Activated T-cell treated with anti-CD3 and anti-CD28 coated beads, Interleukin-2, amount 50 U/mL, for 24 hours (primary cell): ENCODE measurements around the gene TBCEL.

Source experiments
- DNase-seq: peaks from one replicate; pipeline ENCODE4 v3.0.0-alpha.2; 2020
- H3K27ac Mint-ChIP-seq: 2 replicates; pipeline ENCODE4 v1.8.0; 2020; ENCODE audit warnings: mild to moderate bottlenecking, mixed read lengths
- H3K27me3 Mint-ChIP-seq: 2 replicates; pipeline ENCODE4 v1.8.0; 2020; ENCODE audit warnings: mixed read lengths
- H3K36me3 Mint-ChIP-seq: 2 replicates; pipeline ENCODE4 v1.8.0; 2020; ENCODE audit warnings: low read depth, mixed read lengths
- H3K4me1 Mint-ChIP-seq: 2 replicates; pipeline ENCODE4 v1.8.0; 2020; ENCODE audit warnings: low read depth, mixed read lengths
- H3K4me3 Mint-ChIP-seq: 2 replicates; pipeline ENCODE4 v1.8.0; 2020; ENCODE audit warnings: mild to moderate bottlenecking, moderate library complexity, mixed read lengths
- H3K9me3 Mint-ChIP-seq: 2 replicates; pipeline ENCODE4 v1.8.0; 2020; ENCODE audit warnings: mixed read lengths

TBCEL gene

DNA sequence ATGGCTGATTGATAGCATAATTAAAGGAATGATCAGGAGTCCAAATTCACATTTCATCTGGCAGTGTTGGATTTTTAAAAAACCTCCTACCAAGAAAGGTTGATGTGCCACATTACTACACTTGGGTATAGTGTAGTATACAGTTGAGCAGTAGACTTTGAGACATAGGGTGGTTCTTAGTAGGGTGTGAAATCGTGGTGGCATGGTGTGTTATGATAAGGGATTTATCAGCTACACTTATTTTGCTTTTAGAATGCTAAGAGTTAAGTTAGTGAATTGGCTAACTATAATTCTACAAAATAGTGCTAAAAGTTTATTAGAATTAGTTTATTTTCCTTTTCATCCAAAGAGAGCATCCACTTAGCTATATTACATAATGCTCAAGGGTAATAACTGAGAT lies 13.1 kb downstream of the TBCEL start:
- no peaks in the 10 kb centered on the region for H3K9me3 Mint-ChIP-seq
- H3K36me3 Mint-ChIP-seq: no peaks in the 10 kb centered on the region
- H3K4me1 Mint-ChIP-seq: peaks cover 20% of the 10 kb centered on the region
- DNase-seq: no peak
- no peak overlapping the region for H3K27ac Mint-ChIP-seq
- H3K4me3 Mint-ChIP-seq: no peak overlapping the region
- H3K27me3 Mint-ChIP-seq: no peaks in the 10 kb centered on the region

DNA sequence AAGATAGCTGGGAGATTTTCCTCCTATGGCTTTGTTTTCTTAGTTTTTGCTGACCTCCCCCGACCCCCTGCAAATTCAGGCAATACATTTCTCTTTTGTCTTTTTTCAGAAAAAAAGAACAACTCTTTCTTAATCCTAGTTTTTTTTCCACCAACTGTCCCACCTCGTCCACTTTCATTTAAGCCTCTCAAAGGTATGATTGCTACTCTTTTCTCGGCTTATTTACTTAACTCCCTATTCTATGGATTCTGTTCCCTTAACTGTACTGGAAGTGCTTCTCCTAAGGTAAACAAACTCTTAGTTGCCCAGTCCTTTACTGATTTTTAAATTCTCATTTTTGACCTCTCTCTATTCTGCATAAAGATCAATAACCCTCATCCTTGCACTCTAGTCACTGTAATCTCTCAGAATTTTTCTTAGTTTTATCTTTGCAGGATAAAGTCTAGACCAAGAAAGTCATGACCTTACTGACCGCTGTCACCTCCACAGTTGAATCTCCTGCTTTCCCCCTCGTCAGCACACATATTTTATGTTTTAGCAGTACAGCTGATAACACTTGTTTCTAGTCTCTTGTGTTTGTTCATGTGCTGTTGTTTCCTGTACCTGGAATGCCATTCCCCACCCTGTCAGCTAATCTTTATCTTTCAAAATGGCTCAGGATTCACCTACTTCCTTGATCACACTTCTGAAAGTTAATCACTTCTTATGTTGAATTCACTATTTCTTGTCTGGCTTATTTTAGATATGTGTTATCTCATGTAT lies 14.9 kb downstream of the TBCEL start:
- no peaks in the 10 kb centered on the region for H3K36me3 Mint-ChIP-seq
- no peak overlapping the region for H3K27ac Mint-ChIP-seq
- H3K9me3 Mint-ChIP-seq: no peaks in the 10 kb centered on the region
- no peak for DNase-seq
- no peaks in the 10 kb centered on the region for H3K27me3 Mint-ChIP-seq
- no peak overlapping the region for H3K4me3 Mint-ChIP-seq
- H3K4me1 Mint-ChIP-seq: peaks cover 20% of the 10 kb centered on the region

DNA sequence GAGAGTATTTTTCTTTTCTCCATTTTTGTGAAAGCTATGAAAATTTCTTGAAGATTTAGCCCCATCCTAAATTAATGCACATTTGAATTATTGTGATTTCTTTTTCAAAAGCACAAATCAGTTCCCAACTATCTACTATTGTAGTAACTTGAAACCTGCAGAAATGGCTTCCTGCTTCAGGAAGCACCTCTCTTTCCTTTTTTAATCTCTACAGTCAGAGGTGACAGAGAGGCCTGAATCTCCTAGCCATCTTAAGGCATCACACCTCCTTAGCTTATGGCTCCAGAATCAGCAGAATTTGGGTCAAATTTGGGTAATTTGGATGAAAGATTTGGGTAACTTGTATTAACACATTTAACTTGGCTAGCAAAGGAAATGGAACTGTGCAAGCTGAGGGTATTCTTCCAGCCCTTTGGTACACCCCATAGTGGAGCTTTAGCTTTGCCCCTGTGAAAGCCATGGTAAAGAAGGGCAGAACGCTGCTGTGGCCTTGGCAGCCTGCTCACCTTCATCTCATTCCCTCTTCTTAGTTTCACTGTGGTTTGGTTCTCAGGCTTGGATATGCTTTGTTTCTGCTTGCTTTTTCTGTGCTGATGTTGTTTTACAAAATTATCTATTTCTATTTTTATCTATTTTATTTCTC lies 16.2 kb downstream of the TBCEL start:
- Mint-ChIP-seq H3K36me3 (no peaks in the 10 kb centered on the region), H3K4me1 (peaks cover 17% of the 10 kb centered on the region), H3K9me3 (no peaks in the 10 kb centered on the region), H3K4me3 (no peak overlapping the region), H3K27ac (no peak overlapping the region), H3K27me3 (no peaks in the 10 kb centered on the region)
- no peak for DNase-seq

DNA sequence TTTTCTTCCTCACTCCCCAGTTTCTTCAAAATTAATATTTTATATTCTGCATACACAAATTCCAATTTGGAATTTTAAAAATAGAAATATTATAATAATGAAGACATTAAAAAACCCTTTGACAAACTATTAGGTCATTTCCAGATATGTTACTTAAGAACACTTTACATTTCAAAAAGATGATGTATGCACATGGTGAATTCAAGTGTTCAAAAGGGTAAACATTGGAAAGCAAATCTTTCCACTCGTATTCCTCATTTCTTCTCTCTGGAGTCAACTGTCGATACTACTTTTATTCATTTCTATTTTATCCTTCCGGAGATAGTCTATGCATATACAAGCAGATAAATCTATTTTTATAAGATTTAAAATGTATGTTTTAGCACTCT lies 16.7 kb downstream of the TBCEL start:
- no peaks in the 10 kb centered on the region for H3K27me3 Mint-ChIP-seq
- no peak overlapping the region for H3K4me3 Mint-ChIP-seq
- peaks cover 3% of the 10 kb centered on the region for H3K36me3 Mint-ChIP-seq
- no peak overlapping the region for H3K27ac Mint-ChIP-seq
- no peaks in the 10 kb centered on the region for H3K9me3 Mint-ChIP-seq
- peaks cover 12% of the 10 kb centered on the region for H3K4me1 Mint-ChIP-seq
- no peak for DNase-seq

DNA sequence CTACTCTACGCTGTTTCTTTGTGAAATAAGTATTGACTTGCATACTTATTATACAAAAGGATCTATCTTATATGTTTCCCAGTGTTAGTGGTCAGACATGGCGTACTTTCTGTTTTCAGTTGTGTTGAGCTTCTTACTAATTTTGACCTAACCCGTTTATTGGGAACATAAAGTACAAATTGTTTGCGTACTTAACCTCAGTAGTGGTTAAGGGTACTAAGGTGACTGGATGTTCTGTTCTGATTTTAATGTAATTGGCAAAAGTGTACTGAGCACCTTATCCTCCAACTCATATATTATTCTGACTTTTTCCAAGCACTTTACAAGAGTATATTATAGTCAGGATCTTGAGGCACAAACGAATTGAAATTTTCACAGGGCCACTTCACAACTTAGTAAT lies 17.2 kb downstream of the TBCEL start:
- no peak overlapping the region for H3K4me3 Mint-ChIP-seq
- no peaks in the 10 kb centered on the region for H3K9me3 Mint-ChIP-seq
- no peak overlapping the region for H3K27ac Mint-ChIP-seq
- peaks cover 7% of the 10 kb centered on the region for H3K36me3 Mint-ChIP-seq
- DNase-seq: no peak
- H3K27me3 Mint-ChIP-seq: no peaks in the 10 kb centered on the region
- H3K4me1 Mint-ChIP-seq: peaks cover 7% of the 10 kb centered on the region

DNA sequence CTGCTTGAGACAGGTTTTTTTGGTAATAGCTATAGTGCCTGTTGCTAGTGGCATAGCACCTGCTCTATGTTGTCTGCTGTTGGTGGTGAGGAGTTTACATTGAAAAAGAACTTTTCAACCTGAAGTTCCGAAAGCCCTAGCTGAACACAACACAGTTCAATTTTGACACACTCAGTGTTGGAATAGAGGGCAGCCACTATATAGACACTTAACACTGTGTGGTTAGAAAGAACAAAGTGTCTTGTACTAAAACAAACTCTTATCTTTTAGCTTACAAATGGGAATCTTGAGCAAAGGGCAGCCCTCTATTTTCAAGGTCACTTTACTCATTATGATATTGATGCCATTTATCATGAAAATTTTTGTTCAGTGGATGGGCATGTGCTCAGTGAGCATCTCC lies 18.4 kb downstream of the TBCEL start:
- H3K4me3 Mint-ChIP-seq: no peak overlapping the region
- H3K36me3 Mint-ChIP-seq: peaks cover 17% of the 10 kb centered on the region
- peaks cover 2% of the 10 kb centered on the region for H3K4me1 Mint-ChIP-seq
- H3K9me3 Mint-ChIP-seq: no peaks in the 10 kb centered on the region
- no peaks in the 10 kb centered on the region for H3K27me3 Mint-ChIP-seq
- H3K27ac Mint-ChIP-seq: no peak overlapping the region
- no peak for DNase-seq

DNA sequence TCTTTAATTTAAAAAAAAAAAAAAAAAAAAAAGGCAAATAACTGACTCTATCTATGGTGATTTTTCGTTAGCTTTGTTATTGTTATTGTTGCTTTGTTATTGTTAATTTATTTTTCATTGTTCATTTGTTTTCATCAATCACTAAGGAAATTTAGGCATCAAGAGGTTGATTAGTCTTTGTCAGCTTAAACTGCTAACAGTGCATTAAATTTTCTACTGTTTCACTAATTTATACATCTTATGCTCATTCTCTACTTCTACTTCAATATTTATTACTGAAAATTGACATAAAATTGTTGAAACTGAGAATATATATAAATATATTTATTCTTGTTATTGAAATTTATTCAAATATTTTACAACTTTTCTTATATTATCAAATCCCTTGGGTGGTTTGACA lies 24.0 kb downstream of the TBCEL start:
- Mint-ChIP-seq H3K36me3 (peaks cover 53% of the 10 kb centered on the region), H3K4me1 (no peaks in the 10 kb centered on the region), H3K4me3 (no peak overlapping the region), H3K27me3 (no peaks in the 10 kb centered on the region), H3K9me3 (no peaks in the 10 kb centered on the region), H3K27ac (no peak overlapping the region)
- no peak for DNase-seq

DNA sequence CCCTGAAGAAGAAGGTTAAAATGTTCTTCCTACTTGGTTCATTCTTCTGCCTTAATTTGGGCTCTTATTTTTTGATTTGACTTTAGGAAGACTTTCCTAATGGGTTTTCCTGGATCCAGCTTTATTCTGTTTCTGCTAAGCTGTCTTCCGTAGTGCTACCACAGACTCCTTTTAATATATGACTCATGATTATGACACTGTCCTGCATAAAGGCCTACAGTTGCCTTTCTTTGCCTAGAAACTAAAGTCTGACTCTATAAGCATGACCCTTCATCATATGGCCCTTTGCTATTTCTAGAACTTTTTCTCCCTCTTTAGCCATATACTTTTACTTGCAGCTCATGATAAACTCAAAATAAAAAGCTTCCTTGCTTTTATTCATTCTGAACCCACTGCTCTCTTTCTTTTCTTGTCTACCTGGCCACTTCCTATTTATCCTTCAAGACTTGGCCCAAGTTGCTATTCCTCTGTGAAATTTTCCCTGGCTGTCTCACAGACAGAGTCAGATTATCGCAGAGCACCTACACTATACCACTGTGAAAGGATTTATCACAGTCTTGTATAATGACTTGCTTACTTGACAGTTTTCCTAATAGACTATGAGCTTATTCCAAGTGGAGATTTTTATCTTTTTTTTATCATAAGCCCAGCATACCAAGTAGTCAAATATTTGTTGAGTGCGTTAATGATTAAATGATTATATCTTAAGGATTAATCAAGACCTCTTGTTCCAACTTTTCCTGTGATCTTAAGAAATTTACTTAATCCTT lies 24.7 kb downstream of the TBCEL start:
- Mint-ChIP-seq H3K27me3 (no peaks in the 10 kb centered on the region), H3K27ac (no peak overlapping the region), H3K4me1 (no peaks in the 10 kb centered on the region), H3K9me3 (no peaks in the 10 kb centered on the region), H3K36me3 (peaks cover 60% of the 10 kb centered on the region), H3K4me3 (no peak overlapping the region)
- DNase-seq: no peak

DNA sequence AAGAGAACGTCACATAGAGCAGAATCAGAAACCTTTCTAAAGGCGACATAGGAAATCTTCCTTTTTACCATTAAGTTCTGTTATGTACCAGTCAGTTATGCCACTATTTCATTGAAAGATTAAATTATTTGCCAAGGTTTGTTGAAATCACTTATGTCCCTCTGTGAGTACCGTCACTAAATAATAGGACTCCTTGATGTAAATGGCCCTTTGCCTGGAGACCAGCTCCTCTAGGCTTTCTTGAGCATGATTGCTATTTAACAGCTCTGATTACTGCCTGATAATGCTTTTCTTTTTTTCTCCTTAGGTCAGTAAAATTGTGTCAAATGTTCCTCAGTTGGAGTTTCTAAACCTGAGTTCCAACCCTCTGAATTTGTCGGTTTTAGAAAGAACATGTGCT lies 29.3 kb downstream of the TBCEL start:
- H3K4me1 Mint-ChIP-seq: peaks cover 4% of the 10 kb centered on the region
- H3K4me3 Mint-ChIP-seq: no peak overlapping the region

DNA sequence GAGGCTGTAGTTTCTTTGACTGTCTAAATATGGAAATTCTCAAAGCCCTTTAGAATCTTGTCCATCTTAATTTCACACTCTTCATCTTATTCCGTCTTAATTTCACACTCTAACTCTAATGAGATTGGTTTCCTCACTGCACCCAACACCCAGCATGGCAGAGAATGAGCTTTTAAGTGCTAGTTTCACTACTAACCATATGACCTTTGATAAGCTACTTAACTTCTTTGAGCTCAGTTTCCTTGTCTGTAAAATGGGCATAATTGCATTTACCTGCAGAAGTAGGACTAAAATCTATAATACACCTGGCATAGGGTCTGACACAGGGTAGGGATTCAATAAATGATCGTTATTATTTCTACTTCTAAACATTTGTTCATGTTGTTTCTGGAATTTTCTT lies 30.4 kb downstream of the TBCEL start:
- Mint-ChIP-seq H3K27me3 (no peaks in the 10 kb centered on the region), H3K36me3 (peaks cover 77% of the 10 kb centered on the region), H3K4me3 (no peak overlapping the region), H3K27ac (no peak overlapping the region), H3K4me1 (peaks cover 4% of the 10 kb centered on the region), H3K9me3 (no peaks in the 10 kb centered on the region)
- DNase-seq: no peak

More for the DNA sequence above, 29.3 kb downstream of the TBCEL start:
- Mint-ChIP-seq H3K27ac (no peak overlapping the region), H3K9me3 (no peaks in the 10 kb centered on the region), H3K27me3 (no peaks in the 10 kb centered on the region), H3K36me3 (peaks cover 77% of the 10 kb centered on the region)
- no peak for DNase-seq

DNA sequence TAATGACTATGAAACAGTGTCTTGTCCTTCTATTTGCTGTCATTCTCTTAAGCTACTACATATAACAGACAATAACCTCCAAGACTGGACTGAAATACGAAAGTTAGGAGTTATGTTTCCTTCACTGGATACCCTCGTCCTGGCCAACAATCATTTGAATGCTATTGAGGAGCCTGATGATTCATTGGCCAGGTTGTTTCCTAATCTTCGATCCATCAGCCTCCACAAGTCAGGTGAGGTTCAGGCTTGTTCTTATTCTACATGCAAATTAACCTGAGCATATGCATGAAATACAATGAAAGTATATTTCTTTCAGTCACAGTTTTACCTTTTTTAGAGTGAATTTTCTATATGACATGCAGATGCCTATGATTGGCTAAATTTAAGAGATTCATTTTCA lies 31.2 kb downstream of the TBCEL start:
- Mint-ChIP-seq H3K36me3 (peaks cover 78% of the 10 kb centered on the region), H3K4me1 (peaks cover 6% of the 10 kb centered on the region), H3K27me3 (no peaks in the 10 kb centered on the region), H3K27ac (no peak overlapping the region), H3K4me3 (no peak overlapping the region), H3K9me3 (no peaks in the 10 kb centered on the region)
- no peak for DNase-seq

DNA sequence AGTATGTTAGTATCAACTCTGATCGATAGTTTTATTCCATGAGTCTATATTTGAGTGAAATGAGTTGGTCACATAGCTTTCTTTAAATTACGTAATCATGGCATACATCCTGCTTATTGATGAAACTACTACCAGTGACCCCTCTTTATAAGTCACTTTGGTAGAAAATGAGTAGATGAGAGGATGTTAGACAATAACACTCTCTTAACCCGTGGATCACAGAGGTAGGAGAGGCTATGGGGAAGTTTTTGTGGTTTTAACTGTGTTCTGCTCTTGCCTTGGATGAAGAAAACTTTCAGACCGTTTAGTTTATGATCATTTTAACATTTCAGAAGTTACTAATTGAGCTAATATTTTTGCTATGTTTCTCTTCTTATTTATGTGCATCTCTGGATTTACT lies 34.0 kb downstream of the TBCEL start:
- Mint-ChIP-seq H3K27ac (no peak overlapping the region), H3K9me3 (no peaks in the 10 kb centered on the region), H3K4me3 (no peak overlapping the region), H3K4me1 (peaks cover 6% of the 10 kb centered on the region), H3K36me3 (peaks cover 82% of the 10 kb centered on the region), H3K27me3 (no peaks in the 10 kb centered on the region)
- DNase-seq: no peak

DNA sequence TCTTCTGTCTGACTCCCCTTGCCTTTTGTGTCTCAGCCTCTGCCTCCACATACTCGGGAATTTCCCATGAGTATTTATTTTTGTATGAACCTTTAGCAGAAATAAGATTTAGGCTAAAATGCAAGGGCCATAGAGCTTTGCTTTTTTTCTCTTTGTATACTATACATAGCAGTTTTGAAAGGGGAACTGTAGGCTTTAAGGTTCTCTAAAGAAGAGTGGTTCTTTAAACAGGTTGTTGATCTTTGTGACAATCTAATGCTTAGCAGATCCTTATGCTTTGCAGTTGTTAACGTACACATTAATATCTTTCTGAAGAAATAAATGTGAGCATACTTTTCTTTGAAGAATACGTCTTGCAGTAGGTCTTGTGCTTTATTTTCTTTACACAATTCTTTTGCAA lies 35.0 kb downstream of the TBCEL start:
- no peak overlapping the region for H3K27ac Mint-ChIP-seq
- peaks cover 83% of the 10 kb centered on the region for H3K36me3 Mint-ChIP-seq
- H3K4me3 Mint-ChIP-seq: no peak overlapping the region
- DNase-seq: no peak
- no peaks in the 10 kb centered on the region for H3K27me3 Mint-ChIP-seq
- H3K4me1 Mint-ChIP-seq: peaks cover 6% of the 10 kb centered on the region
- H3K9me3 Mint-ChIP-seq: no peaks in the 10 kb centered on the region

DNA sequence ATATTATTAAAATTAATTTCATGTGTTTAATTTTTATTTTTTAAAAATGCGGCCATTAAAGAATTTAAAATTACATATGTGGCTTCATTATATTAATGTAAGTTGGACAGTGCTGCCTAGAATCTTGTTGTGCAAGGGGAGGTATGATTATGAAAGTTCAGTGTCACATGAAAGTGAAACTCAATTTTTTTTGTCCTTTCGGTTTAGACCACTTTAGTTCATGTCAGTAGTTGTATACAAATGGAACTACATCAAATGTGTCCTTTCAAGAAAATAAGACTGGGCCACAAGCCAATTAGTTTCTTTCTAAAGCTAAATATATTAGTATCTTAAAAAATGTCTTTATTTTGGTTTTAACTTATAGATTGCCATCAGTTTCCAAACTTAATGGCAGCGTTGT lies 35.7 kb downstream of the TBCEL start:
- H3K27ac Mint-ChIP-seq: no peak overlapping the region
- DNase-seq: no peak
- no peaks in the 10 kb centered on the region for H3K9me3 Mint-ChIP-seq
- no peaks in the 10 kb centered on the region for H3K27me3 Mint-ChIP-seq
- H3K4me3 Mint-ChIP-seq: no peak overlapping the region
- H3K4me1 Mint-ChIP-seq: peaks cover 6% of the 10 kb centered on the region
- H3K36me3 Mint-ChIP-seq: peaks cover 83% of the 10 kb centered on the region

DNA sequence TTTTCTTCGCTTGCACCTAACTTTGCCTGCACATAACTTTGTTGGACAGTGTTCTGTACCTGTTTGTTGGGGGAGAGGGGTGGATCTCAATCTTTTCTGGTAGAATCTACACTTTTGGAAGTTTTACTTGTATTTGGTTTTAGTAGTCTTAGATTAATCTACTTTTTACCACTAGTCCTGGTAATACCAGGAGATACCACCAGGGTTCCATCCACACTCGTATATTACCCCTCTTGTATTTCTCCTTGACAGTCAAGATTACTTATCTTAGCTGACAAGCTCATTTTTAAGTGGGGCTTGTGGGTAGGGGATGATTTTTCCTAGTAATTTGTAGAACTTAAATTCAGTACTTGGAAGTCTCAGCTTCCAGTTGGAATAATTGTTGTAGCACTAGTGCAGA lies 39.8 kb downstream of the TBCEL start:
- Mint-ChIP-seq H3K4me3 (no peak overlapping the region), H3K27me3 (no peaks in the 10 kb centered on the region), H3K4me1 (peaks cover 2% of the 10 kb centered on the region), H3K9me3 (no peaks in the 10 kb centered on the region), H3K27ac (no peak overlapping the region), H3K36me3 (peaks cover 69% of the 10 kb centered on the region)
- no peak for DNase-seq
